HG02852 (cell line): ENCODE measurements around the gene PATE1.

ENCODE experiments used
- ATAC-seq: cut with Tn5 transposase; IDR thresholded peaks from one replicate; pipeline ENCODE4 v1.9.1; 2021; ENCODE audit warnings: mild to moderate bottlenecking, moderate library complexity; ENCODE audit not compliant: unreplicated experiment

PATE1 gene

GRCh38 chr11:125787827-125788226 is 41.7 kb downstream of the PATE1 start, which contains the start of gene PATE3:
PATE3 (plus strand) TSS chr11:125788127; CDS start chr11:125788152, 25 bp downstream.
- no peak for ATAC-seq

- ATAC-seq, result no peak
Measured at GRCh38 chr11:125790825-125791224, 44.7 kb downstream of the PATE1 start.

GRCh38 chr11:125797641-125798040 is 51.6 kb downstream of the PATE1 start:
- ATAC-seq, result no peak
